A549 (cell line): Measurements from ENCODE around the gene FADS1. TPM values are rescaled to one million over a fixed set of nuclear protein-coding genes. Genes with fewer than 3 reads are reported as not detected.
A peak's percentile ranks its signal among the peaks of the same experiment; 100 is the strongest.

Experiments used
- ATAC-seq, 2 experiments: fragments of 200-7000 bp in 1 of 2; fragments of >200 bp in 1 of 2; cut with Nextera tagmentation in 1 of 2; cut with Tn5 transposase in 1 of 2; 3 replicates each; pipeline versions ENCODE4 v1.8.0 to v1.9.1; 2018 to 2020; ENCODE audit warnings: mild to moderate bottlenecking in 1 of 2, moderate library complexity in 1 of 2
- CTCF ChIA-PET: fragments of 300-600 bp; sonication (Branson Sonifier 250); formaldehyde crosslinking; extraction: SDS; loops from one replicate; lab custom pipeline; 2021; ENCODE audit warnings: antibody characterized with exemption, inconsistent platforms; lab: Yijun Ruan, JAX
- POLR2A ChIA-PET: fragments of 350-600 bp; formaldehyde crosslinking; extraction: SDS; loops from one replicate; lab custom pipeline; 2021; ENCODE audit warnings: antibody characterized with exemption, inconsistent platforms; lab: Yijun Ruan, JAX
- DNase-seq, 2 experiments: peaks; one replicate each; pipeline versions ENCODE4 v3.0.0 to v3.0.0-alpha.2; 2011 to 2016; ENCODE audit warnings: low read depth in 1 of 2, low spot score in 1 of 2
- FAIRE-seq: peaks from 2 replicates; lab custom pipeline; 2011; peaks lifted over from hg19 to GRCh38; lab: Jason Lieb, UNC
- H3K27ac ChIP-seq, 2 experiments: fragments of >200 bp; sonication (Bioruptor Twin); formaldehyde crosslinking; 3 replicates each; pipeline ENCODE4 v1.5.1; 2016 to 2017
- H3K4me1 ChIP-seq: fragments of >200 bp; sonication (Bioruptor Twin); formaldehyde crosslinking; 3 replicates; pipeline ENCODE4 v1.6.1; 2016
- H3K4me2 ChIP-seq: fragments of >200 bp; sonication (Bioruptor Twin); formaldehyde crosslinking; 3 replicates; pipeline ENCODE4 v1.6.1; 2016
- H3K4me3 ChIP-seq: fragments of >200 bp; sonication (Bioruptor Twin); formaldehyde crosslinking; 3 replicates; pipeline ENCODE4 v1.5.1; 2016
- H3K9me3 ChIP-seq: fragments of >200 bp; sonication (Bioruptor Twin); formaldehyde crosslinking; 3 replicates; pipeline ENCODE4 v1.6.1; 2016
- BHLHE40 ChIP-seq: IDR thresholded peaks from 2 replicates; pipeline ENCODE4 v1.6.1; 2012; ENCODE audit warnings: low read depth, low read length, inconsistent platforms
- CHD4 ChIP-seq: fragments of 200-600 bp; sonication (generic); IDR thresholded peaks from 2 replicates; pipeline ENCODE4 v1.6.1; 2016; ENCODE audit warnings: antibody characterized with exemption, mild to moderate bottlenecking, borderline replicate concordance
- EHMT2 ChIP-seq: fragments of 200-600 bp; sonication (generic); IDR thresholded peaks from 2 replicates; pipeline ENCODE4 v1.6.1; 2016; ENCODE audit warnings: antibody characterized with exemption, low read depth, mild to moderate bottlenecking, moderate library complexity
- FOXS1 ChIP-seq: fragments of 250-450 bp; sonication (Bioruptor Pico); IDR thresholded peaks from 2 replicates; pipeline ENCODE4 v1.5.0; 2020; ENCODE audit warnings: mild to moderate bottlenecking, moderate library complexity
- HDAC2 ChIP-seq: fragments of 200-600 bp; sonication (generic); IDR thresholded peaks from 2 replicates; pipeline ENCODE4 v1.6.1; 2016
- HEYL ChIP-seq: fragments of 250-450 bp; sonication (Bioruptor Pico); IDR thresholded peaks from 2 replicates; pipeline ENCODE4 v1.8.0; 2021; ENCODE audit warnings: mild to moderate bottlenecking, moderate library complexity
- HOXA7 ChIP-seq: fragments of 250-450 bp; sonication (Bioruptor Pico); IDR thresholded peaks from 2 replicates; pipeline ENCODE4 v1.5.0; 2020; ENCODE audit warnings: mild to moderate bottlenecking, moderate library complexity
- HOXB13 ChIP-seq: fragments of 250-450 bp; sonication (Bioruptor Pico); IDR thresholded peaks from 2 replicates; pipeline ENCODE4 v1.5.0; 2020; ENCODE audit warnings: low read depth, mild to moderate bottlenecking, moderate library complexity
- HOXB5 ChIP-seq: fragments of 250-450 bp; sonication (Bioruptor Pico); IDR thresholded peaks from 2 replicates; pipeline ENCODE4 v1.5.0; 2020; ENCODE audit warnings: mild to moderate bottlenecking, moderate library complexity
- JUN ChIP-seq, 2 experiments: fragments of >200 bp; sonication (Bioruptor Twin); formaldehyde crosslinking; IDR thresholded peaks; 2 replicates in 1 of 2; 3 replicates in 1 of 2; pipeline ENCODE4 v1.6.1; 2016 to 2017
- KDM1A ChIP-seq: fragments of 200-600 bp; sonication (generic); IDR thresholded peaks from 2 replicates; pipeline ENCODE4 v1.6.1; 2016; ENCODE audit warnings: low read depth, mild to moderate bottlenecking
- POLR2A ChIP-seq: IDR thresholded peaks from 2 replicates; pipeline ENCODE4 v1.6.1; 2012; ENCODE audit warnings: mild to moderate bottlenecking, low read length
- POLR2AphosphoS2 ChIP-seq: conservative IDR thresholded peaks from 2 replicates; pipeline ENCODE4 v1.6.1; 2012; ENCODE audit warnings: low read length, improper control_type of control experiment, inconsistent platforms
- RAD21 ChIP-seq, 2 experiments: fragments of >200 bp in 1 of 2; sonication (Bioruptor Twin) in 1 of 2; formaldehyde crosslinking in 1 of 2; IDR thresholded peaks in 1 of 2; conservative IDR thresholded peaks in 1 of 2; 2 replicates in 1 of 2; 3 replicates in 1 of 2; pipeline ENCODE4 v1.6.1; 2012 to 2018; ENCODE audit warnings: inconsistent platforms in 1 of 2
- RCOR1 ChIP-seq: fragments of 150-350 bp; IDR thresholded peaks from 2 replicates; pipeline ENCODE4 v1.6.1; 2014; ENCODE audit warnings: antibody characterized with exemption, low read length, low read depth
- RFX5 ChIP-seq: fragments of 450-650 bp; IDR thresholded peaks from 2 replicates; pipeline ENCODE4 v1.7.1; 2014; ENCODE audit warnings: antibody characterized with exemption, mild to moderate bottlenecking, moderate library complexity
- RNF2 ChIP-seq: fragments of 200-600 bp; sonication (generic); IDR thresholded peaks from 2 replicates; pipeline ENCODE4 v1.6.1; 2016; ENCODE audit warnings: low read depth, mild to moderate bottlenecking, antibody characterized with exemption, moderate library complexity, borderline replicate concordance
- SMC3 ChIP-seq: fragments of >200 bp; sonication (Bioruptor Twin); formaldehyde crosslinking; IDR thresholded peaks from 3 replicates; pipeline ENCODE4 v1.6.1; 2018; ENCODE audit warnings: inconsistent platforms
- SREBF2 ChIP-seq: fragments of 450-650 bp; IDR thresholded peaks from 2 replicates; pipeline ENCODE4 v1.6.1; 2014; ENCODE audit warnings: mild to moderate bottlenecking, moderate library complexity
- TP53 ChIP-seq: fragments of 250-450 bp; sonication (Bioruptor Pico); IDR thresholded peaks from 2 replicates; pipeline ENCODE4 v1.5.0; 2021; ENCODE audit warnings: mild to moderate bottlenecking, moderate library complexity
- ZFP36 ChIP-seq: fragments of 450-650 bp; IDR thresholded peaks from 2 replicates; pipeline ENCODE4 v1.6.1; 2014; ENCODE audit warnings: borderline replicate concordance; ENCODE audit not compliant: partially characterized antibody
- ZNF302 ChIP-seq: fragments of 250-450 bp; sonication (Bioruptor Pico); IDR thresholded peaks from 2 replicates; pipeline ENCODE4 v1.9.0; 2021; ENCODE audit warnings: inconsistent platforms, mild to moderate bottlenecking, moderate library complexity
- ZSCAN20 ChIP-seq: fragments of 250-450 bp; sonication (Bioruptor Pico); IDR thresholded peaks from 2 replicates; pipeline ENCODE4 v1.8.0; 2022; ENCODE audit warnings: mild to moderate bottlenecking, moderate library complexity
- WGBS: methylation state at CpG from one replicate; pipeline ENCODE4 v1.1.6; 2017; ENCODE audit errors: missing lambda C conversion rate; 5-methylcytosine and 5-hydroxymethylcytosine counted together
- polyA plus RNA-seq, 4 experiments: library from polyadenylated mRNA; depleted of rRNA in 3 of 4; stranded (reverse); fragments of >200 nt; fragmentation: RNase III in 1 of 4; extraction: RNeasy Plus Mini Kit Qiagen cat#74134 plus additional on column Dnase treatment in 1 of 4; gene quantifications; 2 replicates in 3 of 4; 3 replicates in 1 of 4; pipeline ENCODE4 v1.2.3, GENCODE V29; 2011 to 2017
- TF ChIP-seq, protein P1 (sequence below): fragments of 250-450 bp; sonication (Bioruptor Pico); IDR thresholded peaks from 2 replicates; pipeline ENCODE4 v1.5.0; 2021; ENCODE audit warnings: mild to moderate bottlenecking, moderate library complexity, borderline replicate concordance
- TF ChIP-seq, protein P2 (sequence below): fragments of >200 bp; sonication (Bioruptor Twin); formaldehyde crosslinking; IDR thresholded peaks from 3 replicates; pipeline ENCODE4 v1.6.1; 2016
- TF ChIP-seq, protein P3 (sequence below): fragments of 150-350 bp; IDR thresholded peaks from 2 replicates; pipeline ENCODE4 v1.6.1; 2014; ENCODE audit warnings: low read depth, mild to moderate bottlenecking, low read length
- TF ChIP-seq, protein P4 (sequence below): fragments of >200 bp; sonication (Bioruptor Twin); formaldehyde crosslinking; IDR thresholded peaks from 3 replicates; pipeline ENCODE4 v1.5.1; 2016

FADS1 gene
- polyA plus RNA-seq, 2 of the 4 experiments (the other 2 are of a cell fraction), result 163 to 205 TPM

DNA sequence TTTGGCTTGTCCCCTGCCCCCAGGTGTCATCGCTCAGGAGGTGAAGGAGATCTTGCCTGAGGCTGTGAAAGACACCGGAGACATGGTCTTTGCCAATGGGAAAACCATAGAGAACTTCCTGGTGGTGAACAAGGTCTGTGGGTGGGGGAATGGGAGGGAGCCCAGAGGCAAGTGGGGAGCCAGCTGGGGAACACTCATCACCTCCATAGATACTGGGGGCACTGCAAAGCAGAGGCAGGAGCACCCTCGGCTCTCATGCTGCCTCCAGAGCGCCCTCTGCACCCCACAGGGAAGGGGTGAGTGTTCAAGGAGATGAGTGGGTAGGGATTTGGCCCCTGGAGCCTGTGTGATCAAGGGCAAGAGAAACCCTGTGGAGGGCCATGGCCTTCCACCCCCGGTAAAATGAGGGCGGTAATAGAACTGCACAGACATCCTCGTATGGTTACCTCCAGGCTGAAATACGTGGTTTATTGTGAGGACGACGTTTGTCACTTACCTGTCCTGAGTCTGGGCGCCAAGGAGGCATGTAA is 38.4 kb downstream of the FADS1 start:
- no peaks in the 10 kb centered on the region for H3K9me3 ChIP-seq
- no peak for FAIRE-seq
- no peak overlapping the region for H3K27ac ChIP-seq
- WGBS, result 90% methylated on average over 10 of the region's 11 CpGs
- POLR2A ChIA-PET, result no interaction called here
- CTCF ChIA-PET, result interaction anchor here (0.9 to 5.4 kb wide), 7 partner anchors 8 to 330 kb away, joined by 3 to 71 read pairs (median 6); no protein-coding TSS in a partner anchor
- no peak overlapping the region for H3K4me3 ChIP-seq
- H3K4me2 ChIP-seq, result no peak overlapping the region
- no peak for DNase-seq
- no peak for ATAC-seq
- no peak for TF ChIP-seq TP53 (CRISPR knock-in tag)
- peaks cover 6% of the 10 kb centered on the region; the same call in 2 of the 3 replicates for H3K4me1 ChIP-seq

DNA sequence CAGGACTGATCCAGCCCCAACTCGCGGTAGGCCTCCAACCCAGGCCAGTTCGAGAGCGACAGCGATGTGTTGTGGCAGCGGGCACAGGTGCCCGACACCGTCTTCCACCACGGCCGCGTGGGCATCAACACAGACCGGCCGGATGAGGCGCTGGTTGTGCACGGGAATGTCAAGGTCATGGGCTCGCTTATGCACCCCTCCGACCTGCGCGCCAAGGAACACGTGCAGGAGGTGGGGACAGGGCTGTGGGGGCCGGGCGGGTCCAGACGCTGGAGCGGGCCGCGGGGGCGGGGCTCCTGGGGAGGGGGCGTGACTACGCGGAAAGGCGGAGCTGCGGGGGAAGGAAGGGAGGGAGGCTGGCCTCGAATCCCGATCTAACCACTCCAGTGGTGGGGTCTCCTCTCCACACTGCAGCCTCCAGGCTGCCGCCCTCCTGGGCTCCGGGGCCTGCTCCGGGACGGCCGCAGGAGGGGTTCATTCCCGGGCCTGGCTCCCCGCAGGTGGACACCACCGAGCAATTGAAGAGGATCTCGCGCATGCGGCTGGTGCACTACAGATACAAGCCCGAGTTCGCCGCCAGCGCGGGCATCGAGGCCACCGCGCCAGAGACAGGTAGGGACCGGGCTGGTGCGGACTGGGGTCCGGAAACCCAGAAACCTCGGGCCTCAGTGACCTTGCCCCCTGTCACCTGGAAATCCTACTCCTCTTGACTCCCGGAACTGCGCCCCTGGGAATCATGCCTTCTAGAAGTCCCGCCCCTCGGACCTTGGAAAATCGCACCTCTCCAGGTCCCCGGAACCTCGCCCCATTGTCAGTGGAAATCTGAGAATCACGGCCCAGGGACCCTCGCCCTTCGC is 39.3 kb downstream of the FADS1 start:
- Histone ChIP-seq H3K4me3 (no peak overlapping the region), H3K4me2 (no peak overlapping the region), H3K27ac (no peak overlapping the region), H3K9me3 (no peaks in the 10 kb centered on the region), H3K4me1 (peaks cover 9% of the 10 kb centered on the region)
- WGBS, result 93% methylated on average over 40 of the region's 67 CpGs
- ATAC-seq (no peak), FAIRE-seq (no peak), DNase-seq (no peak)
- ChIA-PET CTCF (interaction anchor here (0.7 to 3.9 kb wide), 7 partner anchors 8 to 29 kb away, joined by 3 to 56 read pairs (median 4); no protein-coding TSS in a partner anchor), POLR2A (no interaction called here)
- TF ChIP-seq RNF2, result no peak
- TF ChIP-seq, protein P1, sequence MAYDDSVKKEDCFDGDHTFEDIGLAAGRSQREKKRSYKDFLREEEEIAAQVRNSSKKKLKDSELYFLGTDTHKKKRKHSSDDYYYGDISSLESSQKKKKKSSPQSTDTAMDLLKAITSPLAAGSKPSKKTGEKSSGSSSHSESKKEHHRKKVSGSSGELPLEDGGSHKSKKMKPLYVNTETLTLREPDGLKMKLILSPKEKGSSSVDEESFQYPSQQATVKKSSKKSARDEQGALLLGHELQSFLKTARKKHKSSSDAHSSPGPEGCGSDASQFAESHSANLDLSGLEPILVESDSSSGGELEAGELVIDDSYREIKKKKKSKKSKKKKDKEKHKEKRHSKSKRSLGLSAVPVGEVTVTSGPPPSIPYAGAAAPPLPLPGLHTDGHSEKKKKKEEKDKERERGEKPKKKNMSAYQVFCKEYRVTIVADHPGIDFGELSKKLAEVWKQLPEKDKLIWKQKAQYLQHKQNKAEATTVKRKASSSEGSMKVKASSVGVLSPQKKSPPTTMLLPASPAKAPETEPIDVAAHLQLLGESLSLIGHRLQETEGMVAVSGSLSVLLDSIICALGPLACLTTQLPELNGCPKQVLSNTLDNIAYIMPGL, result no peak
- TF ChIP-seq POLR2A, result no peak
- TF ChIP-seq HOXB5 (CRISPR knock-in tag), result no peak
- no peak for TF ChIP-seq HOXA7
- TF ChIP-seq ZNF302 (CRISPR knock-in tag), result no peak
- TF ChIP-seq JUN (IDR thresholded peaks at IDR 0.05), result no peak
- no peak for TF ChIP-seq KDM1A
- TF ChIP-seq, protein P2, sequence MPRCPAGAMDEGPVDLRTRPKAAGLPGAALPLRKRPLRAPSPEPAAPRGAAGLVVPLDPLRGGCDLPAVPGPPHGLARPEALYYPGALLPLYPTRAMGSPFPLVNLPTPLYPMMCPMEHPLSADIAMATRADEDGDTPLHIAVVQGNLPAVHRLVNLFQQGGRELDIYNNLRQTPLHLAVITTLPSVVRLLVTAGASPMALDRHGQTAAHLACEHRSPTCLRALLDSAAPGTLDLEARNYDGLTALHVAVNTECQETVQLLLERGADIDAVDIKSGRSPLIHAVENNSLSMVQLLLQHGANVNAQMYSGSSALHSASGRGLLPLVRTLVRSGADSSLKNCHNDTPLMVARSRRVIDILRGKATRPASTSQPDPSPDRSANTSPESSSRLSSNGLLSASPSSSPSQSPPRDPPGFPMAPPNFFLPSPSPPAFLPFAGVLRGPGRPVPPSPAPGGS, result no peak
- TF ChIP-seq FOXS1 (CRISPR knock-in tag), result no peak
- TF ChIP-seq HEYL, result no peak
- TF ChIP-seq HOXB13, result no peak
- no peak for TF ChIP-seq HDAC2
- TF ChIP-seq TP53 (CRISPR knock-in tag), result no peak
- TF ChIP-seq SMC3, result no peak
- TF ChIP-seq CHD4, result no peak
- no peak for TF ChIP-seq POLR2AphosphoS2
- TF ChIP-seq RCOR1, result no peak
- no peak for TF ChIP-seq RFX5
- no peak for TF ChIP-seq EHMT2

DNA sequence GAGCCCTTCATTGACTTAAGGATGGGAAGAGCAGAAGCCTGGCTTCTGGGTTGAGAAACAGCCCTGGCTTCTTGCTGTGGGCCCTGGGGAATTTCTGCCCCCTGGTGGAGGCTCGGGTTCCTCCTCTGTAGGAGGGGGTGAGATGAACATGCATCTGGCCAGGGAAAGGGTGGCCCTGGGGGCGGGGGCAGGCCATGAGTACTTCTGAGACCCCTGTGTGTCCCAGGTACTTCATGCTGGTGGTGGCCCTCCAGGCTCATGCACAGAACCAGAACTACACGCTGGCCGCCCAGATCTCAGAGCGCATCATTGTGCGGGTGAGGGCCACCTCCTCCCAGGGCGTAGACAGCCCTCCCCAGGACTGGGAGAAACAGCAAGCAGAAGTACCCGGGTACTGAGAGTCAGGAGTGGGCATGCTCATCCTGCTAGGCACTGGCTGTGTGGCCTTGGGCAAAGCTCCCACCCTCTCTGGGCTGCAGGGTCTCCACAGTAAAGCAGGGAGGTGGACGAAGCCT is 40.2 kb downstream of the FADS1 start:
- POLR2A ChIA-PET, result no interaction called here
- WGBS, result 68% methylated on average over 9 of the region's 9 CpGs
- ATAC-seq (peak; percentile 61 to 89), FAIRE-seq (no peak), DNase-seq (peak; percentile 81 to 94)
- Histone ChIP-seq H3K4me2 (no peak overlapping the region), H3K9me3 (no peaks in the 10 kb centered on the region), H3K27ac (0 out of 6 replicates have a peak overlapping the region, but pooled peaks of 1 of the 2 experiments have one; percentile 42), H3K4me1 (peaks cover 18% of the 10 kb centered on the region), H3K4me3 (no peak overlapping the region)
- CTCF ChIA-PET, result interaction anchor here (0.7 to 3.9 kb wide), 8 partner anchors 9 to 28 kb away, joined by 3 to 56 read pairs (median 5); no protein-coding TSS in a partner anchor
- TF ChIP-seq SREBF2 (no peak), RNF2 (no peak), RAD21 (conservative IDR thresholded peaks at IDR 0.05 in 1 of 2, IDR thresholded peaks at IDR 0.05 in 1 of 2) (peak; percentile 77 to 85), CHD4 (no peak), ZSCAN20 (CRISPR knock-in tag) (no peak), ZFP36 (peak; percentile 36), BHLHE40 (no peak), HOXB13 (no peak)
- TF ChIP-seq, protein P3, sequence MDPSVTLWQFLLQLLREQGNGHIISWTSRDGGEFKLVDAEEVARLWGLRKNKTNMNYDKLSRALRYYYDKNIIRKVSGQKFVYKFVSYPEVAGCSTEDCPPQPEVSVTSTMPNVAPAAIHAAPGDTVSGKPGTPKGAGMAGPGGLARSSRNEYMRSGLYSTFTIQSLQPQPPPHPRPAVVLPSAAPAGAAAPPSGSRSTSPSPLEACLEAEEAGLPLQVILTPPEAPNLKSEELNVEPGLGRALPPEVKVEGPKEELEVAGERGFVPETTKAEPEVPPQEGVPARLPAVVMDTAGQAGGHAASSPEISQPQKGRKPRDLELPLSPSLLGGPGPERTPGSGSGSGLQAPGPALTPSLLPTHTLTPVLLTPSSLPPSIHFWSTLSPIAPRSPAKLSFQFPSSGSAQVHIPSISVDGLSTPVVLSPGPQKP, result no peak
- TF ChIP-seq, protein P4, sequence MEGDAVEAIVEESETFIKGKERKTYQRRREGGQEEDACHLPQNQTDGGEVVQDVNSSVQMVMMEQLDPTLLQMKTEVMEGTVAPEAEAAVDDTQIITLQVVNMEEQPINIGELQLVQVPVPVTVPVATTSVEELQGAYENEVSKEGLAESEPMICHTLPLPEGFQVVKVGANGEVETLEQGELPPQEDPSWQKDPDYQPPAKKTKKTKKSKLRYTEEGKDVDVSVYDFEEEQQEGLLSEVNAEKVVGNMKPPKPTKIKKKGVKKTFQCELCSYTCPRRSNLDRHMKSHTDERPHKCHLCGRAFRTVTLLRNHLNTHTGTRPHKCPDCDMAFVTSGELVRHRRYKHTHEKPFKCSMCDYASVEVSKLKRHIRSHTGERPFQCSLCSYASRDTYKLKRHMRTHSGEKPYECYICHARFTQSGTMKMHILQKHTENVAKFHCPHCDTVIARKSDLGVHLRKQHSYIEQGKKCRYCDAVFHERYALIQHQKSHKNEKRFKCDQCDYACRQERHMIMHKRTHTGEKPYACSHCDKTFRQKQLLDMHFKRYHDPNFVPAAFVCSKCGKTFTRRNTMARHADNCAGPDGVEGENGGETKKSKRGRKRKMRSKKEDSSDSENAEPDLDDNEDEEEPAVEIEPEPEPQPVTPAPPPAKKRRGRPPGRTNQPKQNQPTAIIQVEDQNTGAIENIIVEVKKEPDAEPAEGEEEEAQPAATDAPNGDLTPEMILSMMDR, result peak; percentile 80
